HG02852 (cell line): ENCODE data around the gene CEBPG.

Source experiments
- ATAC-seq: cut with Tn5 transposase; IDR thresholded peaks from one replicate; pipeline ENCODE4 v1.9.1; 2021; ENCODE audit warnings: mild to moderate bottlenecking, moderate library complexity; ENCODE audit not compliant: unreplicated experiment

Gene CEBPG

GRCh38 chr19:33418871-33419787 is 45.6 kb downstream of the CEBPG start:
- ATAC-seq: no peak

- no peak for ATAC-seq
Measured at GRCh38 chr19:33419788-33420130, 46.2 kb downstream of the CEBPG start.

- ATAC-seq: no peak
Measured at GRCh38 chr19:33420821-33421220, 47.3 kb downstream of the CEBPG start.

- ATAC-seq: no peak
Measured at GRCh38 chr19:33421368-33421767, 47.9 kb downstream of the CEBPG start.

- ATAC-seq: no peak
Measured at GRCh38 chr19:33422369-33423180, 49.1 kb downstream of the CEBPG start.

- no peak for ATAC-seq
Measured at GRCh38 chr19:33424181-33424580, 50.7 kb downstream of the CEBPG start.

- no peak for ATAC-seq
Measured at GRCh38 chr19:33426621-33427361, 53.3 kb downstream of the CEBPG start.

GRCh38 chr19:33427801-33428626 is 54.5 kb downstream of the CEBPG start:
- no peak for ATAC-seq

GRCh38 chr19:33428627-33429125 is 55.2 kb downstream of the CEBPG start:
- no peak for ATAC-seq

GRCh38 chr19:33429891-33430673 is 56.6 kb downstream of the CEBPG start:
- no peak for ATAC-seq

GRCh38 chr19:33430674-33431277 is 57.3 kb downstream of the CEBPG start:
- ATAC-seq: no peak

GRCh38 chr19:33432015-33432414 is 58.5 kb downstream of the CEBPG start:
- no peak for ATAC-seq
